ENCODE measurements around the gene DGKQ.

Gene DGKQ

DNA sequence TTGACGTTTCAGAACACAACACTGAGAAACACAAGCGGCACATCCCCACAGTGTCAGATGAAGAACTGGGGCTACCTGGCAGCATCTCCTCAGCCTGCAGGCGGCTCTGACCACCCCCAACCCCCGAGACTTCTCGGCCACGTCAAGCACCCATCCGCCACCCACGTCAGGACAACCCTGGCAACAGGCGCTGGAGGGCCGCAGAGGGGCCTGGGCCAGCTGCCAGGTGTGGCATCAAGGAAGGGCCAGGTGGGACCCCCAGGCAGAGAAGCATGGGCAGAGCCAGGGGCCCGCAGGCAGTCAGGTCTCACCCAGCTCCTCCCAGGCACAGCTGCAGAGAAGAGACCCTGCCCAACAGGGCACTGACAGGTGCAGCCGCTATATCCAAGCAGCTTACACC lies 63.5 kb downstream of the DGKQ start:
- no peak for DNase-seq (ENCODE audit: extremely low read depth in 1 of 2, low read depth in 1 of 2)

DNA sequence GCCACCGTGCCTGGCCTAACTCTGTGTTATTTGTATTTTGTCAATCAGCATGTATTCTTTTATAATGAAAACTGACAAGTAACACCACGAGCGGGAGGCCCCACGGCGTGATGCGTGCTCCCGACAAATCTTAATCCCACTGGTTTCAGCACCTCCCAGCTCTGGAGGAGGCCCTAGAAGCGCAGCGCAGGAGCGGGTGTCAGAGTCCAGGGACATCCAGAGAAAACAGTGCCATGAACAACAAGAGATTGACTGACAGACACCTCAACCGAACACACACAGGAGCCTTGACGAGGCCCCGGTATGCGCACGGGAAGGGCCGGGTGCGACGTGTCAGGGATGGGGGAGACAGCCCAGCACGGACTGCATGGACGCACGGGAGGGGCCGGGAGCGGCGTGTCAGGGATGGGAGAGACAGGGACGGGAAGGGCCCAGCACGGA lies 64.2 kb downstream of the DGKQ start:
- no peak for DNase-seq (ENCODE audit: extremely low read depth in 1 of 2, low read depth in 1 of 2)

Measured in stimulated activated CD8-positive, alpha-beta memory T cell treated with anti-CD3 and anti-CD28 coated beads, Interleukin-7, amount 100 ng/mL, for 48 hours (primary cell).